Stomach (tissue), 9 donors: ENCODE data around the gene VSTM2B. TPM values are rescaled to one million over a fixed set of nuclear protein-coding genes. Genes with fewer than 3 reads are reported as not detected.

Source experiments
- DNase-seq, 2 donors: peaks; one replicate each; pipeline versions ENCODE4 v3.0.0 to v3.0.0-alpha.2; 2013 to 2019
- H3K27ac ChIP-seq, 5 donors: fragments of 200-600 bp in 4 of 5; sonication (generic) in 4 of 5; one replicate each; pipeline ENCODE4 v1.5.1; 2013 to 2019; ENCODE audit warnings: mild to moderate bottlenecking in 1 of 5, moderate library complexity in 1 of 5
- H3K27me3 ChIP-seq, 3 donors: fragments of 200-600 bp; sonication (generic); one replicate each; pipeline ENCODE4 v1.5.1; 2017 to 2019; ENCODE audit warnings: mixed run types in 1 of 3
- H3K36me3 ChIP-seq, 4 donors: fragments of 200-600 bp; sonication (generic); 1 replicate in 3 of 4; 2 replicates in 1 of 4; pipeline ENCODE4 v1.5.1; 2016 to 2019
- H3K4me1 ChIP-seq, 4 donors: fragments of 200-600 bp; sonication (generic); one replicate each; pipeline ENCODE4 v1.5.1; 2016 to 2019
- H3K4me3 ChIP-seq, 4 donors: fragments of 200-600 bp; sonication (generic) in 3 of 4; one replicate each; pipeline ENCODE4 v1.5.1; 2016 to 2019; ENCODE audit warnings: mild to moderate bottlenecking in 1 of 4
- H3K9me3 ChIP-seq, 4 donors: fragments of 200-600 bp; sonication (generic); one replicate each; pipeline ENCODE4 v1.5.1; 2016 to 2019
- CTCF ChIP-seq, 7 experiments: fragments of 450-650 bp in 4 of 7; fragments of 200-600 bp in 3 of 7; sonication (generic) in 3 of 7; IDR thresholded peaks; one replicate each; pipeline ENCODE4 v1.5.1; 2016 to 2019; ENCODE audit warnings: antibody characterized with exemption in 7 of 7, control low read depth in 2 of 7, mild to moderate bottlenecking in 1 of 7
- EP300 ChIP-seq: sonication (generic); formaldehyde crosslinking; IDR thresholded peaks from one replicate; pipeline ENCODE4 v1.6.1; 2017; ENCODE audit warnings: antibody characterized with exemption
- POLR2A ChIP-seq, 4 donors: fragments of 450-650 bp; IDR thresholded peaks; one replicate each; pipeline ENCODE4 v1.6.1; 2016; ENCODE audit warnings: antibody characterized with exemption in 4 of 4, control low read depth in 2 of 4, mild to moderate bottlenecking in 1 of 4, moderate library complexity in 1 of 4
- POLR2AphosphoS5 ChIP-seq, 3 donors: sonication (generic); formaldehyde crosslinking; IDR thresholded peaks; one replicate each; pipeline ENCODE4 v1.6.1; 2016; ENCODE audit warnings: antibody characterized with exemption in 3 of 3
- WGBS, 5 donors: extraction: QIAGEN DNeasy Blood & Tissue Kit in 3 of 5; methylation state at CpG; one replicate each; pipeline versions ENCODE4 v1.1.5 to v1.1.7; 2013 to 2018; 5-methylcytosine and 5-hydroxymethylcytosine counted together
- intact Hi-C: fragments of 100-400 bp; cut with DNase I; formaldehyde crosslinking; loops from one replicate; pipeline ENCODE4 v1.15.1; 2023; ENCODE audit warnings: low total_unique reads
- polyA plus RNA-seq, 3 donors: library from polyadenylated mRNA; stranded (reverse); fragments of 200-250 nt; gene quantifications; one replicate each; pipeline ENCODE4 v1.2.3, GENCODE V29; 2013
- total RNA-seq, 5 donors: library from RNA; depleted of rRNA; stranded (reverse); fragments of >200 nt; gene quantifications; one replicate each; pipeline versions ENCODE4 v1.1.0 to v1.2.3, GENCODE V29; 2014 to 2016
- donor health status: healthy with polysubstance abuse.
- donor health status: Bipolar disorder and iron deficiency.
- donor health status: healthy.

The VSTM2B gene
- total and polyA plus RNA-seq, 8 donors: not detected

DNA sequence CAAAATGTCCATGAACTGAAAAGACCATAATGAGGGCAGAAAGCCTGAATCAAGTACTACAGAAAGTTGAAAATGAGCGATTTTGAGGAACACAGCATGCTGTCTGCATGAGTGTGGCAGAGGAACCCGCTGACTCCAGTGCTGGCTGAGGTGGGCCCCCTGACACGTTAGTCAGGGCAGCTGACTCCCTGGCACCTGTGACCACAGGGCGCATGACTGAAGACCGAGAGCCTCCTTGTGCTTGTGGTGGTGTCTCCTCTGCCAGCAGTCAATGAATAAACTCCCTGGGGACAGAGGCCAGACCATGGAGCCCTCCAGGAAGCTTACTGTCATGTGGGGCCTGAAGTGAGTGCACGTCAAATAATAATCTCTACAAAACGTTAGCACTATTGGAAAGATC is 38.4 kb upstream of the VSTM2B start:
- Histone ChIP-seq H3K27ac (no peak overlapping the region), H3K27me3 (peaks cover 0 to 55% (median 0%) of the 10 kb centered on the region in 3 donors), H3K36me3 (no peaks in the 10 kb centered on the region), H3K9me3 (no peaks in the 10 kb centered on the region), H3K4me3 (no peak overlapping the region), H3K4me1 (peaks cover 0 to 8% (median 0%) of the 10 kb centered on the region in 4 donors)
- DNase-seq: no peak
- TF ChIP-seq EP300 (no peak), POLR2AphosphoS5 (IDR thresholded peaks at IDR 0.05) (no peak), POLR2A (IDR thresholded peaks at IDR 0.05) (no peak), CTCF (IDR thresholded peaks at IDR 0.05) (no peak)
- intact Hi-C loops: no loop called here
- 62 to 74% (median 70%) methylated on average over 6 to 7 of the region's 7 CpGs for WGBS, 5 donors

DNA sequence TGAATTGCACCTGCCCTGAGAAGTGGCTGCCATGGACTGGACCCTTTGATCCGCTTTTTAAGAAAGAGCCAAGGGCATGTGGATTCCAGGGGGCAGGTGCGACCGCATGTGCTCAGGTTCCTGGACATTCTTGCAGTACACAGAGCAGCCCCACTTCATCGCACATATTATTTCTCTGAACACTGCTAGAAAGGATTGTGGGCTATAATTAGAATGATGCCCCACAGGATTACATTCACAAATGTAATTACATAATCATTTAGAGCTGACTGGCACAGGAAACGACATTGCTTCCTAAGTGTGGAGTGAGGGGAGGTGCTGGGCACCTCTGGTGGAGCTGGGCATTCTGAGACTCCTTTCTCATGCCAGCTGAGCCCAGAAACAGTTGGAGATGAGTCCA is 37.5 kb upstream of the VSTM2B start:
- DNase-seq: no peak
- no peaks in the 10 kb centered on the region for H3K36me3 ChIP-seq
- H3K27ac ChIP-seq: no peak overlapping the region
- 69 to 83% (median 81%) methylated on average over 5 of the region's 5 CpGs for WGBS, 5 donors
- H3K4me3 ChIP-seq: no peak overlapping the region
- intact Hi-C loops: no loop called here
- no peaks in the 10 kb centered on the region for H3K9me3 ChIP-seq
- TF ChIP-seq POLR2A (IDR thresholded peaks at IDR 0.05): no peak
- no peak for TF ChIP-seq EP300
- no peak for TF ChIP-seq CTCF (IDR thresholded peaks at IDR 0.05)
- no peak for TF ChIP-seq POLR2AphosphoS5 (IDR thresholded peaks at IDR 0.05)
- H3K4me1 ChIP-seq: peaks cover 0 to 8% (median 0%) of the 10 kb centered on the region in 4 donors
- peaks cover 0 to 62% (median 0%) of the 10 kb centered on the region in 3 donors for H3K27me3 ChIP-seq

- intact Hi-C loops: no loop called here
- 65 to 84% (median 81%) methylated on average over 15 to 16 of the region's 16 CpGs for WGBS, 5 donors
- TF ChIP-seq CTCF (IDR thresholded peaks at IDR 0.05): no peak
- no peak for TF ChIP-seq EP300
- no peak for TF ChIP-seq POLR2AphosphoS5 (IDR thresholded peaks at IDR 0.05)
- no peak for TF ChIP-seq POLR2A (IDR thresholded peaks at IDR 0.05)
Measured at GRCh38 chr19:29489172-29489951, 36.4 kb upstream of the VSTM2B start.

GRCh38 chr19:29491491-29491890 is 34.3 kb upstream of the VSTM2B start:
- Histone ChIP-seq H3K27me3 (peaks cover 0 to 52% (median 3%) of the 10 kb centered on the region in 3 donors), H3K4me1 (peaks cover 0 to 8% (median 0%) of the 10 kb centered on the region in 4 donors), H3K9me3 (no peaks in the 10 kb centered on the region), H3K36me3 (no peaks in the 10 kb centered on the region), H3K4me3 (no peak overlapping the region), H3K27ac (no peak overlapping the region)
- WGBS, 5 donors: 68 to 82% (median 77%) methylated on average over 3 of the region's 3 CpGs
- intact Hi-C loops: no loop called here
- TF ChIP-seq EP300 (no peak), CTCF (IDR thresholded peaks at IDR 0.05) (no peak), POLR2A (IDR thresholded peaks at IDR 0.05) (no peak), POLR2AphosphoS5 (IDR thresholded peaks at IDR 0.05) (no peak)
- no peak for DNase-seq

More at GRCh38 chr19:29489172-29489951, 36.4 kb upstream of the VSTM2B start:
- H3K4me1 ChIP-seq: peaks cover 0 to 8% (median 0%) of the 10 kb centered on the region in 4 donors
- H3K27ac ChIP-seq: no peak overlapping the region
- H3K36me3 ChIP-seq: no peaks in the 10 kb centered on the region
- H3K9me3 ChIP-seq: no peaks in the 10 kb centered on the region
- DNase-seq: no peak
- H3K4me3 ChIP-seq: no peak overlapping the region
- H3K27me3 ChIP-seq: peaks cover 0 to 61% (median 0%) of the 10 kb centered on the region in 3 donors
